H54 (cell line): ENCODE results near the gene SUPT4H1.

Experiments used
- DNase-seq: peaks from one replicate; pipeline ENCODE4 v3.0.0; 2011; ENCODE audit warnings: low spot score, mixed read lengths; ENCODE audit not compliant: insufficient read length
- FAIRE-seq: peaks from 3 replicates; lab custom pipeline; 2011; peaks lifted over from hg19 to GRCh38; lab: Jason Lieb, UNC
- POLR2A ChIP-seq: IDR thresholded peaks from 2 replicates; pipeline ENCODE4 v1.6.1; 2011; ENCODE audit warnings: low read depth, mild to moderate bottlenecking, low read length

Gene SUPT4H1

GRCh38 chr17:58321571-58322525, 30.2 kb downstream of the SUPT4H1 start:
- DNase-seq (peak; percentile 72), FAIRE-seq (no peak)
- TF ChIP-seq POLR2A = no peak

GRCh38 chr17:58320570-58321323, 31.3 kb downstream of the SUPT4H1 start:
- FAIRE-seq (no peak), DNase-seq (no peak)
- no peak for TF ChIP-seq POLR2A

- FAIRE-seq (no peak), DNase-seq (no peak)
- TF ChIP-seq POLR2A = no peak
These were observed 31.8 kb downstream of the SUPT4H1 start for GRCh38 chr17:58320163-58320558.

DNA sequence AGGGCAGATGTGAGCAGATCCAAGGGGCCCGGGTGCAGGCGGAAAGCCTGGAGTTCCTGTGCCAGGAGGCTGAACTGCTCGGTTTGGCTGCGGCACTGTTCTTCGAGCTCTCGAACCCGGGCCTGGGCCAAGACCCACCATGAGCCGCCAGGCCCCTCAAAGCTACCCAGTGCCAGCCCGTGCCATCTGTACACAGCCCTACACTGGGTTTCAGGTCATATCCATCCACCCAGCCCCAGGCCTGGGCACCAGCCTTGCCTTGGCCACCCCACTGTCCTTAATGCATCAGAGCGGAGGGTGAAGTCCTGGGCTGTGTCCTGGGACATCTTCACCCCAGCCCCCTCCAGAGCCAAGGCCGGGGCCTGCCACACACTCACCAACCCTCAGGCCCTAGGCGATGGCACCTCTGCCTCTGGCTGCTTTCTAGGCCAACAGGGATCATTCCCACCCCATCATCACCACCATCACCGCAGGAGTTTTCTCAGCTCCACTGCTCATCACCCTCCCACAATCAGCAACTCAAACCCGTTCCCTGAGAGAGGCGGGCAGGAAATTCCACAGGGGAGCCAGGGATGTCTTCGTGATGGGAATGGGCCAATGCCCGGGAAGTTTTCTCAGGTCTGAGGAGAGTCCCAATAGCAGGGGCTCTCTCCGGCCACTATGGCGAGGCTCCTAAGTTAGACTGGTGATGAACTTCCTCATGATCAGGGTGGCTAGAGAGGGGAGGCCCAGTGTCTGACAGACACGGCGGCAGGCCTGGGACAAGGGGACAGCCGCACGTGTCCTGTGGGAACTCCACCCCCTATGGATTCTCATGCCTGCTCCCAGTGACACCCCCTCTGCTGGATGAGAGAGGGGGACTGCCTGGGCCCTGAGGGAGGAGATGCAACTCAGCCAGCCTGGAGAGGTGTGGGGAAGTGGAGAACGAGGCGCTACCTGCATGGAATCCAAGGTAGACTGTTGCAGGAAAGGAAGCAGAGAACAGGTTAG, 32.5 kb downstream of the SUPT4H1 start:
- FAIRE-seq = no peak
- TF ChIP-seq POLR2A = no peak
- DNase-seq = no peak

GRCh38 chr17:58318627-58319172, 33.3 kb downstream of the SUPT4H1 start:
- FAIRE-seq = no peak
- DNase-seq = no peak

GRCh38 chr17:58318065-58318481, 33.9 kb downstream of the SUPT4H1 start:
- no peak for TF ChIP-seq POLR2A
- DNase-seq (no peak), FAIRE-seq (no peak)

More at GRCh38 chr17:58318627-58319172, 33.3 kb downstream of the SUPT4H1 start:
- no peak for TF ChIP-seq POLR2A

- DNase-seq = peak; percentile 98
- no peak for TF ChIP-seq POLR2A
- FAIRE-seq = no peak
These were observed 34.5 kb downstream of the SUPT4H1 start for GRCh38 chr17:58317421-58318064.

- TF ChIP-seq POLR2A = no peak
- no peak for FAIRE-seq
These were observed 35.6 kb downstream of the SUPT4H1 start for GRCh38 chr17:58316260-58316960.

DNA sequence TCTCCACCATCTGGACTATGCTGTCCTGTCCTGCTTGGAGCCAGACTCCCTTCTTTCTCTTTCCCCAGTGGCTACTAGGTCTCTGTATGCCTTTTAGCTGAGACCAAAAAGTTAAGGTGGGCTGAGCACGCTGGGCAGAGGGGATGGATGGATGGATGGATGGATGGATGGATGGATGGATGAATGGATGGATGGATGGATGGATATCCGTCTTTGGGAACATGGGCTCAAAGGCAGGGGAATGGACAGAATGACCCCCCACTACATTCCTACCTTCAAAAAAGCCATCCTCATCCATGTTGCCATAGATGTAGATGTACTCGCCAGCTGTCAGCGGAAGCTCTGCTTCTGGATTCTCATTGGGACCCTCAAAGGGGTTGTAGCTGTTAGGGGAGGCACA, 36.3 kb downstream of the SUPT4H1 start:
- no peak for TF ChIP-seq POLR2A
- FAIRE-seq (no peak), DNase-seq (no peak)

More at GRCh38 chr17:58316260-58316960, 35.6 kb downstream of the SUPT4H1 start:
- no peak for DNase-seq

- DNase-seq (no peak), FAIRE-seq (no peak)
- no peak for TF ChIP-seq POLR2A
These were observed 36.7 kb downstream of the SUPT4H1 start for GRCh38 chr17:58315281-58315711.

DNA sequence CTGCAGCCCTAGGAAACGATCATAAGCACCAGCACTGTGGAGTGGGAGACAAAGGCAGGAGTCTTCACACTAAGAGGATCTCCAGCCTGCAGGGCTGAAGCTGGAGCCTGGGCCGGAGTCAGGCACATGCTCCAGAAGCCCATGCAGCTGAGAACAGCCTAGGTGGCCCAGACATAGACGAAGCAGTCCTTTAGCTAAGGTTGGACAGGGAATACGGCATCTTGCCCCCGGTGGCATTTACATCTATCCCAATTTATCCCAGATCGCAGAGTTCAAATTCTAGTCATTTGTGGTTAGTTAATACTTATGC, 37.3 kb downstream of the SUPT4H1 start:
- TF ChIP-seq POLR2A = no peak
- FAIRE-seq (no peak), DNase-seq (no peak)
